CD4-positive, alpha-beta T cell (primary cell): Measurements from ENCODE around the gene GLDC. TPM values are rescaled to one million over a fixed set of nuclear protein-coding genes. Genes with fewer than 3 reads are reported as not detected.

ENCODE experiments used
- ATAC-seq: fragments of 200-7000 bp; cut with Tn5 transposase; one replicate; pipeline ENCODE4 v1.10.0; 2022; ENCODE audit warnings: mild to moderate bottlenecking; ENCODE audit not compliant: poor library complexity
- CTCF ChIA-PET: fragments of 350-600 bp; sonication (Branson Sonifier 250); formaldehyde crosslinking; loops from one replicate; lab custom pipeline; 2021; ENCODE audit warnings: antibody characterized with exemption, inconsistent platforms; lab: Charles Lee
- POLR2A ChIA-PET: fragments of 350-600 bp; sonication (Branson Sonifier 250); formaldehyde crosslinking; loops from one replicate; lab custom pipeline; 2021; ENCODE audit warnings: antibody characterized with exemption, inconsistent platforms; lab: Charles Lee
- DNase-seq, 14 experiments: peaks; one replicate each; pipeline ENCODE4 v3.0.0-alpha.2; 2013 to 2020; ENCODE audit warnings: mixed read lengths in 2 of 14
- H3K27ac ChIP-seq, 2 donors: one replicate each; pipeline versions ENCODE4 v1.5.1 to v1.7.0; 2013; ENCODE audit warnings: low read length in 2 of 2, low read depth in 1 of 2, mild to moderate bottlenecking in 1 of 2
- H3K27me3 ChIP-seq, 2 experiments: 1 replicate in 1 of 2; 2 replicates in 1 of 2; pipeline versions ENCODE4 v1.6.1 to v1.7.0; 2013; ENCODE audit warnings: low read length in 2 of 2, control low read depth in 1 of 2, mild to moderate bottlenecking in 1 of 2, moderate library complexity in 1 of 2; ENCODE audit not compliant: insufficient read depth in 2 of 2, control insufficient read depth in 1 of 2
- H3K36me3 ChIP-seq: one replicate; pipeline ENCODE4 v1.6.1; 2013; ENCODE audit warnings: low read length, control low read depth; ENCODE audit not compliant: insufficient read depth
- H3K4me1 ChIP-seq: one replicate; pipeline ENCODE4 v1.6.1; 2013; ENCODE audit warnings: low read length, control low read depth; ENCODE audit not compliant: insufficient read depth
- H3K4me3 ChIP-seq: one replicate; pipeline ENCODE4 v1.5.1; 2013; ENCODE audit warnings: mild to moderate bottlenecking, low read length, moderate library complexity
- H3K9me3 ChIP-seq, 2 experiments: 1 replicate in 1 of 2; 2 replicates in 1 of 2; pipeline versions ENCODE4 v1.6.1 to v1.7.0; 2013; ENCODE audit warnings: low read length in 2 of 2, mild to moderate bottlenecking in 2 of 2, control low read depth in 1 of 2, moderate library complexity in 1 of 2; ENCODE audit not compliant: control insufficient read depth in 1 of 2, insufficient read depth in 1 of 2
- H3K27ac Mint-ChIP-seq: one replicate; pipeline ENCODE4 v1.8.0; 2020; ENCODE audit warnings: mixed read lengths
- H3K27me3 Mint-ChIP-seq: one replicate; pipeline ENCODE4 v1.8.0; 2021; ENCODE audit warnings: mixed read lengths
- H3K36me3 Mint-ChIP-seq: one replicate; pipeline ENCODE4 v1.8.0; 2021; ENCODE audit warnings: low read depth, mixed read lengths
- H3K4me1 Mint-ChIP-seq: one replicate; pipeline ENCODE4 v1.8.0; 2021; ENCODE audit warnings: low read depth, mixed read lengths
- H3K4me3 Mint-ChIP-seq: one replicate; pipeline ENCODE4 v1.8.0; 2020; ENCODE audit warnings: mild to moderate bottlenecking, mixed read lengths
- H3K9me3 Mint-ChIP-seq: one replicate; pipeline ENCODE4 v1.8.0; 2020; ENCODE audit warnings: mixed read lengths
- intact Hi-C, 2 experiments: fragments of 100-400 bp; cut with DNase I in 1 of 2; cut with micrococcal nuclease in 1 of 2; formaldehyde crosslinking; loops; one replicate each; pipeline versions ENCODE4 v1.15.1 to v1.9.0; 2023 to 2025; cut with DNase I, micrococcal nuclease
- total RNA-seq, 174 experiments: library from RNA in 2 of 174; stranded (reverse) in 2 of 174; gene quantifications; one replicate each; pipeline ENCODE4 v1.2.3 and lab custom pipeline; 2021 to 2026
- TF ChIP-seq, protein P1 (sequence below): fragments of 200-600 bp; IDR thresholded peaks from one replicate; pipeline ENCODE4 v1.8.0; 2022; ENCODE audit warnings: antibody characterized with exemption, mild to moderate bottlenecking

GLDC gene
- total RNA-seq, 2 experiments from 2014 or later = not detected

DNA sequence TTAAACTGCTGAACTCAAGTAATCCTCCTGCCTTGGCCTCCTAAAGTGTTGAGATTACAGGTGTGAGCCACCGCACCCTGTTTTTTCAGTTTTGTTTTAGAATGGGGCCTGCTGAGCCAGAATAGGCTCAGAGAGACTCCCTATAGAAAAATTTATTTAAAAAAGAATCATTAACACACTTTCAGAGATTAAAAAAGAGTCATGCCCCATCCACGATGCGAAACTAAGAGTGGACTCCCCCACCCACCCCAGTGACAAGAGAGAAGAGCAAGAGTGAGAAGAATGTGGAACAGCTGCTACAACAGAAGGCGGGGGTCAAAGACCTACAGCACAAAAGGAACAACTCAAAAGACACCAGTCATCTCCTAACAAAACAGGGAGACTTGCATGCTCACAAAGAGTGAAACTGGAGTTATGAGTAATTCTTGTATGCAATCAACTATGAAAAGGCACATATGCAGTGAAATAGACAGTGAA lies 47.2 kb downstream of the GLDC start:
- DNase-seq = no peak
- POLR2A ChIA-PET = no interaction called here
- no peaks in the 10 kb centered on the region for H3K4me1 Mint-ChIP-seq
- no peaks in the 10 kb centered on the region for H3K27me3 Mint-ChIP-seq
- Histone ChIP-seq H3K4me3 (no peak overlapping the region), H3K4me1 (no peaks in the 10 kb centered on the region), H3K27ac (no peak overlapping the region), H3K9me3 (no peaks in the 10 kb centered on the region), H3K36me3 (no peaks in the 10 kb centered on the region), H3K27me3 (no peaks in the 10 kb centered on the region)
- ATAC-seq = no peak
- no peaks in the 10 kb centered on the region for H3K36me3 Mint-ChIP-seq
- TF ChIP-seq, protein P1, sequence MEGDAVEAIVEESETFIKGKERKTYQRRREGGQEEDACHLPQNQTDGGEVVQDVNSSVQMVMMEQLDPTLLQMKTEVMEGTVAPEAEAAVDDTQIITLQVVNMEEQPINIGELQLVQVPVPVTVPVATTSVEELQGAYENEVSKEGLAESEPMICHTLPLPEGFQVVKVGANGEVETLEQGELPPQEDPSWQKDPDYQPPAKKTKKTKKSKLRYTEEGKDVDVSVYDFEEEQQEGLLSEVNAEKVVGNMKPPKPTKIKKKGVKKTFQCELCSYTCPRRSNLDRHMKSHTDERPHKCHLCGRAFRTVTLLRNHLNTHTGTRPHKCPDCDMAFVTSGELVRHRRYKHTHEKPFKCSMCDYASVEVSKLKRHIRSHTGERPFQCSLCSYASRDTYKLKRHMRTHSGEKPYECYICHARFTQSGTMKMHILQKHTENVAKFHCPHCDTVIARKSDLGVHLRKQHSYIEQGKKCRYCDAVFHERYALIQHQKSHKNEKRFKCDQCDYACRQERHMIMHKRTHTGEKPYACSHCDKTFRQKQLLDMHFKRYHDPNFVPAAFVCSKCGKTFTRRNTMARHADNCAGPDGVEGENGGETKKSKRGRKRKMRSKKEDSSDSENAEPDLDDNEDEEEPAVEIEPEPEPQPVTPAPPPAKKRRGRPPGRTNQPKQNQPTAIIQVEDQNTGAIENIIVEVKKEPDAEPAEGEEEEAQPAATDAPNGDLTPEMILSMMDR = no peak
- H3K9me3 Mint-ChIP-seq = no peaks in the 10 kb centered on the region
- CTCF ChIA-PET = no interaction called here
- no peak overlapping the region for H3K27ac Mint-ChIP-seq
- intact Hi-C loops = no loop called here
- H3K4me3 Mint-ChIP-seq = no peak overlapping the region

- Histone ChIP-seq H3K9me3 (no peaks in the 10 kb centered on the region), H3K4me3 (no peak overlapping the region), H3K4me1 (no peaks in the 10 kb centered on the region), H3K27ac (no peak overlapping the region), H3K27me3 (no peaks in the 10 kb centered on the region), H3K36me3 (no peaks in the 10 kb centered on the region)
- ChIA-PET POLR2A (no interaction called here), CTCF (no interaction called here)
- Mint-ChIP-seq H3K4me1 (no peaks in the 10 kb centered on the region), H3K36me3 (no peaks in the 10 kb centered on the region), H3K27me3 (no peaks in the 10 kb centered on the region), H3K4me3 (no peak overlapping the region), H3K9me3 (no peaks in the 10 kb centered on the region), H3K27ac (no peak overlapping the region)
- DNase-seq = no peak
- ATAC-seq = no peak
- intact Hi-C loops = no loop called here
- TF ChIP-seq, protein P1 = no peak
Observed at GRCh38 chr9:6592791-6593190, 52.7 kb downstream of the GLDC start.

GRCh38 chr9:6592231-6592630 lies 53.3 kb downstream of the GLDC start:
- Histone ChIP-seq H3K27ac (no peak overlapping the region), H3K4me3 (no peak overlapping the region), H3K9me3 (no peaks in the 10 kb centered on the region), H3K4me1 (no peaks in the 10 kb centered on the region), H3K36me3 (no peaks in the 10 kb centered on the region), H3K27me3 (no peaks in the 10 kb centered on the region)
- Mint-ChIP-seq H3K9me3 (no peaks in the 10 kb centered on the region), H3K27me3 (no peaks in the 10 kb centered on the region), H3K4me1 (no peaks in the 10 kb centered on the region), H3K4me3 (no peak overlapping the region), H3K36me3 (no peaks in the 10 kb centered on the region), H3K27ac (no peak overlapping the region)
- no peak for DNase-seq
- ChIA-PET POLR2A (no interaction called here), CTCF (no interaction called here)
- TF ChIP-seq, protein P1 = no peak
- intact Hi-C loops = no loop called here
- no peak for ATAC-seq
